MM.1S (cell line): ENCODE results near the gene GPR137B.

Source experiments
- CTCF ChIP-seq: fragments of 300-600 bp; sonication (generic); IDR thresholded peaks from 2 replicates; pipeline ENCODE4 v1.5.1; 2016; ENCODE audit warnings: antibody characterized with exemption, low read length, mixed read lengths
- EZH2 ChIP-seq: fragments of 300-600 bp; sonication (generic); optimal IDR thresholded peaks from 2 replicates; pipeline ENCODE3; 2017; ENCODE audit warnings: low read depth, mild to moderate bottlenecking, antibody characterized with exemption, low read length, mixed read lengths
- EZH2phosphoT487 ChIP-seq: fragments of 300-600 bp; sonication (generic); IDR thresholded peaks from 2 replicates; pipeline ENCODE4 v1.6.1; 2018; ENCODE audit warnings: antibody characterized with exemption, low read length

DNA sequence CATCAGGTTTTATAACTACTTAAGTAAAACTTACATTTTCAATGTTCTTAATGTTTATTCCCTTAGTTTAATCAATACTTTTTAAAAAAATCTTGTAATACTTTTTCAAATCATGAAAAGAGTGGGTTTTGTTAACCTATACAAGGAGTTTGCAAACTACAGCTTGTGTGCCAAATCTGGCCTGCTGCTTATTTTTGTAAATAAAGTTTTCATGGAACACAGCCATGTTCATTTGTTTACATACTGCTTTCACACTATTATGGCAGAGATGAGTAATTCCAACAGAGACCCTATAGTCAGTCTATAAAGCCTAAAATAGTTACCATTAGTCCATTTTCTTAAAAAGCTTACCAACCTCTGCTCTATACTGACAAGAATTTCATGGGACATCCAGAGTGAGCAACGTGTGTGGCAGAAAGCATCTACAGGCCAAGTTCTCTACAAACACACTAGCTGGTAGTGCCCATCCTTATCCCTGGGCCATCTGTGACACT lies 96.8 kb downstream of the GPR137B start:
- TF ChIP-seq CTCF = no peak
- TF ChIP-seq EZH2 = no peak
- TF ChIP-seq EZH2phosphoT487 = no peak
